Parathyroid adenoma (tissue), 2 donors: ENCODE results near the gene MIA.
"Not testable (repeated sequence)": the region's sequence is repeated elsewhere in the genome, so short reads cannot be mapped to it uniquely, and the experiment has no call there.

Experiments used
- H2AFZ ChIP-seq: fragments of 300-600 bp; sonication (generic); one replicate; pipeline ENCODE4 v1.7.0; 2017; ENCODE audit warnings: antibody characterized with exemption, mild to moderate bottlenecking
- H3K27ac ChIP-seq: fragments of 300-600 bp; sonication (generic); one replicate; pipeline ENCODE4 v1.7.0; 2017
- H3K27me3 ChIP-seq: fragments of 300-600 bp; sonication (generic); one replicate; pipeline ENCODE4 v1.7.0; 2017; ENCODE audit warnings: low read length; ENCODE audit not compliant: control insufficient read depth, insufficient read depth
- H3K36me3 ChIP-seq: fragments of 300-600 bp; sonication (generic); one replicate; pipeline ENCODE4 v1.7.0; 2017; ENCODE audit warnings: low read length; ENCODE audit not compliant: control insufficient read depth, insufficient read depth
- H3K4me1 ChIP-seq: fragments of 300-600 bp; sonication (generic); one replicate; pipeline ENCODE4 v1.7.0; 2017; ENCODE audit warnings: control low read depth
- H3K4me2 ChIP-seq: fragments of 300-600 bp; sonication (generic); one replicate; pipeline ENCODE4 v1.7.0; 2017; ENCODE audit warnings: low read length
- H3K4me3 ChIP-seq: fragments of 300-600 bp; sonication (generic); one replicate; pipeline ENCODE4 v1.7.0; 2017; ENCODE audit warnings: low read depth, low read length
- H3K79me2 ChIP-seq: fragments of 300-600 bp; sonication (generic); one replicate; pipeline ENCODE4 v1.7.0; 2017; ENCODE audit warnings: control low read depth
- H3K9ac ChIP-seq: fragments of 300-600 bp; sonication (generic); one replicate; pipeline ENCODE4 v1.7.0; 2017; ENCODE audit warnings: mild to moderate bottlenecking
- H3K9me3 ChIP-seq: fragments of 300-600 bp; sonication (generic); one replicate; pipeline ENCODE4 v1.7.0; 2017; ENCODE audit warnings: low read length; ENCODE audit not compliant: control insufficient read depth
- CTCF ChIP-seq: fragments of 300-600 bp; sonication (generic); IDR thresholded peaks from one replicate; pipeline ENCODE4 v1.7.0; 2017; ENCODE audit warnings: antibody characterized with exemption, mild to moderate bottlenecking
- donor health status: primary hyperparathyroidism.

MIA gene

GRCh38 chr19:40774916-40775631 is at the start of gene MIA:
Gene MIA (plus strand): TSS chr19:40775521. CDS start chr19:40775543, 22 bp downstream.
- TF ChIP-seq CTCF = no peak
- Histone ChIP-seq H3K27ac (no peak within 1 kb of the TSS), H3K4me3 (no peak within 1 kb of the TSS), H3K79me2 (no peaks in the 10 kb centered on the region), H3K9ac (no peak within 1 kb of the TSS), H3K4me1 (peaks cover 2% of the 10 kb centered on the region), H3K27me3 (no peaks in the 10 kb centered on the region), H3K4me2 (no peak within 1 kb of the TSS), H3K9me3 (no peaks in the 10 kb centered on the region), H2AFZ (no peak within 1 kb of the TSS), H3K36me3 (no peaks in the 10 kb centered on the region)

- TF ChIP-seq CTCF = no peak
Observed at GRCh38 chr19:40726279-40726678, 49.0 kb upstream of the MIA start.

GRCh38 chr19:40730065-40730464 is 45.3 kb upstream of the MIA start:
- H3K79me2 ChIP-seq, H3K4me3 ChIP-seq, H2AFZ ChIP-seq, H3K4me2 ChIP-seq, H3K27ac ChIP-seq, H3K9me3 ChIP-seq, H3K36me3 ChIP-seq, H3K9ac ChIP-seq, H3K27me3 ChIP-seq, H3K4me1 ChIP-seq: not testable (repeated sequence)

More at GRCh38 chr19:40726279-40726678, 49.0 kb upstream of the MIA start:
- Histone ChIP-seq H2AFZ (no peak overlapping the region), H3K4me2 (no peak overlapping the region), H3K4me3 (no peak overlapping the region), H3K79me2 (peaks cover 27% of the 10 kb centered on the region), H3K36me3 (no peaks in the 10 kb centered on the region), H3K4me1 (no peaks in the 10 kb centered on the region), H3K9me3 (no peaks in the 10 kb centered on the region), H3K27ac (no peak overlapping the region), H3K9ac (no peak overlapping the region), H3K27me3 (no peaks in the 10 kb centered on the region)

- not testable (repeated sequence) for H3K27ac ChIP-seq, H3K9ac ChIP-seq, H3K4me2 ChIP-seq, H3K27me3 ChIP-seq, H3K4me3 ChIP-seq, H3K4me1 ChIP-seq, H2AFZ ChIP-seq, H3K36me3 ChIP-seq, H3K79me2 ChIP-seq, H3K9me3 ChIP-seq
Observed at GRCh38 chr19:40732304-40732703, 43.0 kb upstream of the MIA start.

GRCh38 chr19:40733149-40733548 is 42.2 kb upstream of the MIA start:
- TF ChIP-seq CTCF = no peak
- H3K36me3 ChIP-seq = no peaks in the 10 kb centered on the region

More at GRCh38 chr19:40733149-40733548, 42.2 kb upstream of the MIA start:
- no peak overlapping the region for H3K4me3 ChIP-seq
- H3K9ac ChIP-seq = no peak overlapping the region
- H3K4me2 ChIP-seq = no peak overlapping the region
- H2AFZ ChIP-seq = no peak overlapping the region
- no peaks in the 10 kb centered on the region for H3K27me3 ChIP-seq
- H3K79me2 ChIP-seq = no peaks in the 10 kb centered on the region
- no peaks in the 10 kb centered on the region for H3K4me1 ChIP-seq
- no peaks in the 10 kb centered on the region for H3K9me3 ChIP-seq
- H3K27ac ChIP-seq = no peak overlapping the region
